ENCODE results near the gene TSPAN1.

- TF ChIP-seq GATA2 (IDR thresholded peaks at IDR 0.05; ENCODE audit: low read depth, low read length) (no peak), GATA3 (IDR thresholded peaks at IDR 0.05; ENCODE audit: low read depth, low read length) (no peak)
These were observed 29.0 kb downstream of the TSPAN1 start for GRCh38 chr1:46203738-46204405.

All from SH-SY5Y (cell line).